Stimulated activated CD8-positive, alpha-beta memory T cell treated with anti-CD3 and anti-CD28 coated beads, Interleukin-15, amount 100 ng/mL, for 48 hours (primary cell): ENCODE results near the gene TAL2.
"Not testable (repeated sequence)": the region's sequence is repeated elsewhere in the genome, so short reads cannot be mapped to it uniquely, and the experiment has no call there.

Experiments
- DNase-seq, 2 donors: peaks; one replicate each; pipeline ENCODE4 v3.0.0-alpha.2; 2020; ENCODE audit warnings: low read depth in 2 of 2

The TAL2 gene

DNA sequence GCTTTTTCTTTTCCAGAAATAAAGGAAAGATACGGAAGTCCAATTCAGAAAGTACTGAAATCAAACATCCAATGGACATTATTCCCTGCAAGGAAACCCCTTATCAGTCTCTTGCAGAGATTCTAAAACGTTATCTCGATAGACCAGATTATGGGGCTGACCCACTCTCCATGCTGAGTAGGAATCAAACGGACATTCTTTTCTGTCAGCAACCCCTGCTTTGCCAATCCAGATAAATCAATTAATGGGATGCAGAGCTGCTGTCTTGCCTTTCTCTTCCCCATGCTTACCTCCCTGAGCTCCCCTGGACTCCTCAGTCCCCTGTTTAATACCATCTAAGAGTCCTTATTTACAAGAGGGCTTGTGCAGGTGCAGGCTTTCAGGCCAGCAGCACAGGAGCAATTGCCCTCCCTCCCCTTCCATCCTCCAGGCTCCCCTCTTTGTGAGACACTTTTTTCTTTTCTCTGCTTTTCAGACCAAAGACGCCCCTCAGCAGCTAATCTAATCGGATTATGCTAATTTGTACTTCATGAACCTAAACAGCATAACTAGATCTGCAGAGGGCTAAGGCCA, 14.2 kb downstream of the TAL2 start:
- DNase-seq, result no peak

DNA sequence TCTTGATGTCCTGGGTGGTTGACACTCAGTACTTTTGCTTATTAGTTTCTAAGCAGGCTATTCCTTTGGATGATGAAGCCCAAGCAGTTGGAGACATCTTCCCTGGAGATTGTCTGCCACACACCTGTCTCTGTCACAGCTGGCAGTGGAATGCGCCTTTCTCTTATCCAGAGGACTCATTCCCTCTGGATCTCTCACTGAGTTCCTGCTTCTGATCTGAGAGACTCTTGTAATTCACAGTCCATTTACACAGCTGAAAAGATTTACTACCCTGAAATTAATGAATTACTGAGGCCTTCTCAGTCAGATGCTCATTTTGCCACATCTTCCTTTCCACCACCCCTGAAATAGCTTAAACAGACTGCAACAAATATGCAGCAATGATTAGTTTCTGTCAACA, 15.9 kb downstream of the TAL2 start:
- no peak for DNase-seq

DNA sequence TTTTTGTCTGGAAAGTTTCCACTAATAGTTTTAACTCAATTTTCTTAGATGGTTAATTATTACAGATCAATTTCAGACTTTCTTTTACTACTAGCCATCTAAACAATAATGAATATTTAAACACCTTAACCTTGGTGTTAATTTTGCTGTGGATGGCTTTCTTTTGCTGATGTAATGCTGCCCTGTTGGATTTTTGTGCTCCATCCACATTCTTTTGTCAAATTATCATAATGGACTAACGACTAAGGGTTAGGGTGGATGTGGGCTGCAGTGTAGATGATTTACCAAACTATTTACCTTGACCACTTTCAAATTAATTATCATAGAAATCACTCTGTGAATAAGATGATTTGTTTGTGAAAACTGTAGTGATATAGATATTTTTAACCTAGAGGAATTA, 16.5 kb downstream of the TAL2 start:
- DNase-seq, result no peak

DNA sequence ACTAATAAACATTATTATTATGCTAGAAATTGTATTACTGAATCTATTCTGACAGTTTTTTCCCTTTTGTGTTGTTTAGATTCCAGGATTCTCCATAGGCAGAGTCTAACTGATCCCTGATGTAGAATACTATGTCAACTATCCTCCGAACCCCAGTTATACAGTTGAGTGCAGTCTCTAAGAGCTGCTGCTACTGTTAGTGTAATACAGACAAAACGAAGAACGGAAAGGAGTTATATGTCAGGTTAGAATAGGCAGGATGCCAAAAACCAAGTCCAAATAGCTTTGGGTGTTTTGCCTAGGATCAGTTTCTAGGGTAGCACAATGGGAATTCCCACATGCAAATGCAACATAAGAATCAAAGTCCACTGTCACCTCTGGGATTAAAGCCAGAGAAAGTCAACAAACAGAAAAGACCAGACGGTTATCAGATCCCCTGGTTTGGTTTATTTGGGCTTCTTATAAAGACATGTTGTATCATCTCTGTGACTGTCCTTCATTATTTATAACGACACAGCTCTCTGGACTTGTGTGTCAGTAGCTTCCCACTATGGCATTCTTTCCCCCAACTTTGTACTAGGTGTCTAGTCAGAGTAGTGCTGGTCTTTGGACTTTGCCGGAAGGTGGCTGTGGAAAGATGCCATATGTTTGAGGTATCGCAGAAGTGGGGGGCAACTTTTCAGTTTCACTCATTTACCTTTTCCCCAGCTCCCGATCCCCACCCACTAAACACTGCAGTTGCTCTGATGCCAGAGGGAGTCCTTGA, 17.2 kb downstream of the TAL2 start:
- DNase-seq, result no peak

DNA sequence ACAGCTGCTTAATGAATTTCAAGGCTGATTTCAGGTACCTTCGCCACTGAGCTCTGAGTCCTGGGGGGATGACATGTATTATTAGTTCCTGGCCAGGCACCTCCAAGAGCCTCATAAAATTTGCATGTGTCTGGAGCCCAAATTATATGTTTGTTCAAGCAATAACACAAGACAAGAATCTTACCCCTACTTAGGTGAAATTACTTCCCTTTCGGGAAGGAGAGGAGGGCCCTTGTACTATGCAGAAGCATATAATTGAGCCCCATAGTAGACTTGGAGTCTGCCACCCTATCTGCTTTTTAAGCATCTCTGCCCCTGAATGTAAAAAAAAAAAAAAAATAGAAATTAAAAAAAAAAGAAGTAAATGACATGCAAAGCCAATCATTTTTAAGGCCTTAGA, 19.1 kb downstream of the TAL2 start:
- no peak for DNase-seq

DNA sequence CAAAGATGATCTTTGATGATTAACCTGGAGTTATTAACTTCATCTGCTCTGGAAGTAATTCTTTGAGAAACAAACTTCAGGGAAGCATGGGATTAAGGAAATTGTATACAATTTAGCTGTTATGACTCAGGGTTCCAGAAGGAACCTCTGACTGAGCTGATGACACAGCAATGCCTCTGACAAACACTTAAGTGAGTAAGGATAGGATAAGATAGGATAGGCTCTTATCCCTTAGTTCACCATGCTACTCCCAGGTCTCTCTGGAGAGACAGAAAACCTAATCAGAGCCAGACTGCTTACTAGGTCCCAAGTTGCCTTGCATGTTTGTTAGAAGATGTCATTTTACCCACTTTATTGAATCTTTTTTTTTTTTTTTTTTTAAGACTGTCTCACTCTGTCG, 19.5 kb downstream of the TAL2 start:
- DNase-seq, result no peak

DNA sequence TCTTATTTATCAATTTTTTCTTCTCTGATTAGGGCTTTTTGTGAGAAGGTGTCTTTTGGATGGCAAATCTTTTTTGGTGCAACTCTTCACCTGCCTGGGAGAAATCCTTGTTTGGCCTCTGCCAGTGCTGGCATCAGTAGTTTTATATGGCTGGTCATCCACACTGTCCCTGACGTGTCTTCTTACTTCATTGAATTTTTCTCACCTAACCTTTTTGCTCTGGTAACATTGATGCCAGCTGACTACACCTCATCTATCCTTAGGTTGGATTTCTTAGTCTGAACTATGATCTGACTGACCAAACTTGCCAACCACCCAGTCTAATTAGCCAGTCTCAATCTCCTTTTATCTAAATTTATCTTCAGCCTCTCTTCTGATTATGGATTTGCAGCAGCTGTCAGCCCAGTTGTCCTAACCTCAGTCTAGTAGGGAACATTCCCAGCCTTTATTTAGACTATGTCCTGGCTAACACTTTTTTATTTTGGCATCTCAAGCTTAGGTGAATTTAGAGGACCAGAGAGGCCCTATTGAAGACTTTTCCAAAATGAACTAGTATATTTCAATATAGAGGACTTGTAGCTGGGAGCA, 21.5 kb downstream of the TAL2 start:
- DNase-seq, result no peak

DNA sequence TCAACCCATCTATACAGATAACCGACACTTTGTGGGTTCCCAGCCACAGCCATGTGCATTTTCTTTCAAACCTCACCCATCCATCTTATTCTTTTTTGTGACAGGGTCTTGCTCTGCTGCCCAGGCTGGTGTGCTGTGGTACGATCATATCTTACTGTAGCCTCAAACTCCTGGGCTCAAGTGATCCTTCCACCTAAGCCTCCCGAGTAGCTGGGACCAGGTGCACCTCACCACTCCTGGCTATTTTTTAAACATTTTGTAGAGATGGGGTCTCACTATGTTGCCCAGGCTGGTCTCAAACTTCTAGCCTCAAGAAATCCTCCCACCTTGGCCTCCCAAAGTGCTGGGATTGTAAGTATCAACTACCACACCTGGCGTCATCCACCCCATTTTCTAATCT, 24.7 kb downstream of the TAL2 start:
- no peak for DNase-seq

DNA sequence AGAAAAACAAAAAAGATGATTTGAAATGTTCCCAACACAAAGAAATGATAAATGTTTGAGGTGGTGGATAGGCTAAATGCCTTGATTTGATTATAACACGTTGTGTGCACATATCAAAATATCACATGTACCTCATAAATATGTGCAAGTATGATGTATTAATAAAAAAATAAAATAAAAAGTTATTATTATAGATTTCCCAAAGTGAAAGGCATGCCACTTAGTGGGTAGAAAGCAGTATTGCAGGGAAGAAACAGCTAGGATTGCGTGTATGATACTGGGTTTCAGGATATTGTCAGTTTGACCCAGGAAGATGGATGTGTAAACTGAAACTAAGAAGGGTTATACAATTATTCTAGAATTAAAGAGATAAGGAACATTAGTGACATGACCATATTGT, 28.5 kb downstream of the TAL2 start:
- no peak for DNase-seq

DNA sequence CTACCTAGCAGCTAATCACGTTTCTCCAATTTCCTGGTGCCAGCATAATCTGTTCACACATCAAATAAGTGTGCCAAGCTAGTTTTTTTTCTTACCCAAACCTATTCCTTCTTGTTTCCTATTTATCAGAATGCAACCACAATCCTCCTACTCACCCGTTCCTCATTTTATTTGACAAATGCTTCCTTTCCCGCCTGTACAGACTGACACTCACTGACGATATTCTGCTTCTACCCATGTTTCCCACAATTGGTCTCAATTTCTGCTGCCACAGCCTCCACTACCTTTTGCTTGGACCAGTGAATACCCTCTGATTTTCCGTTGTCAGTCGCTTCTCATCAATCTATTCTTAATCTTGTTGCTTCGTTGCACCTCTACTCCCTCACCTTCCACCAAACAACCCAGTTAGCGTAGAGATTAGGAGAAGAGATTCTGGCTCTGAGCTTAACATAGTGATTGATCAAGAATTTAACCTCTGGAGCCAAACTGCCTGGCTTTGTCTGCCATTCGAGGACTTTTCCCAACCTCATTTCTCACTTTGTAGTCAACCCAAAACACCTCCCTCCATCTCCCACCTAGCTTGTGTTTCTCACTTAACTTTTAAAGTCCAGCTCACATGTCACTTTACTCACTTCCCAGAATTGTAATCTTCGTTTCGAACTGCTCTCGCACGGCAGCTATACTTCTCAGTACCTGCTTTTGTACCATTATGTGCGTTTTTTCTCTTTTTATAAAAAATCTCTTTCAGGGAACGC, 31.4 kb downstream of the TAL2 start:
- no peak for DNase-seq

DNA sequence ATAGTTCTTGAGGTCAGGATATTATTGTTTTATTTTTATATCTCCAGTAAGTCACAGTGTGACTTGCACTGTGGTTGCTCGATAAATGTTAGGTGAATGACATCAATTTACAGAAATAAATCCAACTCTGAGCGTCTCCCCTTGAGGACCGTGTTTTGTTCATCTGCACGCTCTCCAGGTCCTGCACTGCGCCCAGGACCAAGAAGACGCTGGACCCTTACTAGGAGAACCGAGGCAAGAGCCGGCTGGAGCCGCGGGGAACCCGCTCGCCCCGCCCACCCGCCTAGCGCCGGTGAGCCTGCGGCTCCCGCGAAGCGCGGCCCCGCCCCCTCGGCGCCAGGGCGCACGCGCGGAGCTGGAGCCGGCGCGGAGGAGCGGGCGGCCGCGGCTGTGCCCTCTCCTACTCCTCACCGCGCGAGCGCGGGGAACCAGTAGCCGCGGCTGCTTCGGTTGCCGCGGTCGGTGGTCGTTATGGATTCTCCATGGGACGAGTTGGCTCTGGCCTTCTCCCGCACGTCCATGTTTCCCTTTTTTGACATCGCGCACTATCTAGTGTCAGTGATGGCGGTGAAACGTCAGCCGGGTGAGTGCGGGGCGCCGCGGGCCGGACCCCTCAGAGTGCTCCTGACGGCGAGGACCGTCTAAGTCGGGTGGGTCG, 32.1 kb downstream of the TAL2 start, which contains the start of gene TMEM38B:
Gene TMEM38B, plus strand, starts transcription at position 352 of the 658 bp plus-strand sequence. Its CDS starts 120 bp downstream, at position 472.
- DNase-seq, result peak; percentile 63 to 70

DNA sequence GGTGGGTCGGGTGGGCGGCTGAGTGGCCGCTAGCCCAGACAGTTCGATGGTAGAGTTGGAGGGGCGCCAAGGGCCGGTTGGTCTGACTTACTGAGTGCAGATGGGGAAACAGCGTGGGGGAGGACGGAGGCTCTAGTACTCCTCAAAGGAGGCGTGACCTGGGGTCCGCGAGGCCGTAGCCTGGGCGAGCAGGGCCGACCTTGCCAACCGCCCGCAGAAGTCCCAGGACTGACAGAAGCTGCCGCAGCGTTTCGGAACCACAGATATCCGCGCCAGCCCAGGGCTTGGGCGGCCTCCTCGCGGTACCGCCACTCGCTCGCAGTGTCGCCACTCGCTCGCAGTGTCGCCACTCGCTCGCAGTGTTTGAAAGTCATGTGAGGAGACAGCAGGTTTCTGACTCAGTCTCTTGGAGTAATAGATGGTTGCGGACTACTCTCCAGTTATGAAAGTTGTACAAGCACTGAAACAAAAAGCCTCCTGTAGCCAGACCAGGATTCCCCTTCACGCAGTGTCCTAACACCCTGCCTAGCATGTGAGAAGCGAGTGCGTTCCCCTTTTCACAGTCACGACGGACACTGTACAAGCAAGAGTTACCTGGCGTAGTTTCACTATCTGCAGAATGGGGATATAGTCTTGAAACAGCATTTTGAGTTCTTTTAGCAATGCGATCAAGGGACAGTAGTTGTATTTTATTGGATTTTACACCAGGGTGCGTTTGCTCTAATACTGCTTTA, 32.8 kb downstream of the TAL2 start:
- DNase-seq, result peak; percentile 32 to 40

DNA sequence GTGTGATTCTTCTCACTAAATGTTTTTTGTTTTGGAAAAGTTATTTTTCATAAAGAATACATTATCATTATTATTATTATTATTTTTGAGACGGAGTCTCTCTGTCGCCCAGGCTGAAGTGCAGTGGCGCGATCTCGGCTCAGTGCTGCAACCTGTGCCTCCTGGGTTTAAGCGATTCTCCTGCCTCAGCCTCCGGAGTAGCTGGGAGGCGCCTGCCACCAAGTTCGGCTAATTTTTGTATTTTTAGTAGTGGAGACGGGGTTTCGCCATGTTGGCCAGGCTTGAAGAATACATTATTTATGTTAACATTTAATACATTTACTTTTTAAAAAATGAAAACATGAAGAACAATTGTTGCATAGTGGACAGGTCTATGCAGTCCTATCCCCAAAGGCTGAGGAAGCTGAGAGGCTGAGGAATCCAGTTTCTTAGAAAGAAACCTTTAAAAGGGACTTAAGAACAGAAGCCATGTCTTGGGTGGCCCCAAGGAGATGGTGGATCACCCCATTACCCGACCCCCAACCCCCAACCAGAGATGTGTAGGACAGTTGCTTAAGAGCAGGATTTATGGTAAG, 34.0 kb downstream of the TAL2 start:
- DNase-seq, result no peak

DNA sequence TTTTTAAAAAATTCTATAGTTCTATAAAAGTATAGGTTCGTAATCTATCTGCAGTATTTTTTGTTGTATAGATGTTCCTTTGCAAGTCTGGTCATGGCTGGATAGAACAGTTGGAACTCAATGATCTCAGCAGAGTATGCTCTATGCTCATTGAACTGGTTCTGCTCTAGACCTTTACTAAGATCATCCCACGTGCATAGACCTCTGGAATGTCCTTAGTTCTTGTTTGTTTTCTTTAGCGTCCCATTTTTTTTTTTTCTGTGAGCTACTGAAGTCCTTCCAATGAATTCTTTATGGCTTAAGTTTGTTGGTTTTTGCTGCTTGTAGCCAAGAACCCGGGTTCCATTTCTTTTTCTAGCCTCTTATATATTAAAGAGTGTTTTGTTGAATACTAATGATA, 35.6 kb downstream of the TAL2 start:
- no peak for DNase-seq

DNA sequence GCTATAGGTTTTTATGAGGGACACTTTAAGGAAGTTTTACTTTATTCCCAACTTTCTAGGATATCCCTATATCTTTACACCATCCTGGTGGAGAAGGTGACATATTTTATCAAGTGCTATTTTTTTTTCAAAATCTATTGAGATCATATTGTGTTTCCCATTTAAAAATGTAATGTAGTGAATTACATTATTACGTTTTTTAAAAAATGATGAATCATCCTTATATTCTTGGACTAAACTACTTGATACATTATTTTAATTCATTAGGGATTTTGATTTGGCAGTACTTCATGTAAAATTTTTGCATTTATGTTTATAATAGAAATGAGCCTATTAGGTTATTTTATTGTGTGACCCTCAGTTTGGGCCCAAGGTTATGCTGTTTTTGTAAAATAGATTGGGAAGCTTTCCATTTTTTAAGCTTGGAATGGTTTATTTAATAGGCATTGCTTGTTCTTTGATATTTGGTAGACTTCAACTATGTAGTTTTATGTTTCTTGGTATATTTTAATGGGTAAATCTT, 36.2 kb downstream of the TAL2 start:
- no peak for DNase-seq

DNA sequence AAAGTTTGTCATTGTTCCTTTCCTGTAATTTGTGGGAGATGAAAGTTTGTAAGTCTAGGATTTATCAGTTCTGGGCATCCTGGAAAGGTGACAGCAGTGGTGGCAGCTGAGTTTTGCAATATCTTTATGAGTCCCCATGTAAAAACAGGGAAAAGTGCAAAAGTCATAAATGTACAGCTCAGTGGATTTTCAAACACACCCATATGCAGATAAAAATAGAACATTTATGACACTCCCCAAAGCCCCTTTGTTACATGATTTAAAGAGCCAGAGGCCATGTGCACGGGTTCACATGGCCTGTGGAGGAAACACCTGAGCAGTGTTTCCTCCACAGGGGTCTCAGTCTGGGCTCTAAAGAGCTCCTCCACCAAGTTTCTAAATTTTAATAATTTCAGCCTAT, 38.4 kb downstream of the TAL2 start:
- no peak for DNase-seq

DNA sequence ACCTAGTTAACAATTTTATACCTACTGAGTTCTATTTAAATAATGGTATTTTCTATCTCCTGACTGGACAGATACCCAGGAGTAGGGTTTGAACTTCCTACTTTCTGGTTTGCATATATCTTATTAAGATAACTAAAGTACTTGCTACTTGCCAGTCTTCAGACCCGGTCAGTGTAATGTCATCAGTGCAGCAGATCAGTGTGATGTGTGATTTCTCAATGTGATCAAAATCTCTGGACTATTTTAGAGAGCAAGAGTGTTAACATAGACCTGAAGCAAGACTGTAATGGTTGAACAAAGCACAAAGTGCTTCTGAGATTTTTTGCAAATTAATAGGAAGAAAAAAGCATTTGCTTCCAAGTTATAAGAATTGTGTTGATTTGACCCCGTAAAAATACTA, 38.9 kb downstream of the TAL2 start:
- DNase-seq, result no peak

DNA sequence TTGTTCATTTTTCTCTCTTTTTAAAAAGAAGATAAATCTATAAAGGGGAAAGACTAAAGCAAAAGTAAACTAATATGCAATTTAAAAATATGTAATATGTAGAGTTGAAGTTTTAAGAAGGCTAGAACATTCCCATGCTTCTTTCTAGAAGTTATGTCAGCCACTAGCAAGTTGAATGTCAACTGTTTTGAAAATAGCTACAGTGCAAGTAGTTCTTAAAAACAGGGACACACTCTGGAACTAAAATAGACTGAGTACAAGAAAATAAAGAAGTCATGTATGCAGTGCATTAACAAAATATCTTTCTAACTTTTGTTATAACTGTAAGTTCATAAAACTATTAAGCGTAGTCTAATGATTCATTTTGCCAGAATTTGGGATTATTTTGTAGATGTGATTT, 40.0 kb downstream of the TAL2 start:
- DNase-seq, result no peak

DNA sequence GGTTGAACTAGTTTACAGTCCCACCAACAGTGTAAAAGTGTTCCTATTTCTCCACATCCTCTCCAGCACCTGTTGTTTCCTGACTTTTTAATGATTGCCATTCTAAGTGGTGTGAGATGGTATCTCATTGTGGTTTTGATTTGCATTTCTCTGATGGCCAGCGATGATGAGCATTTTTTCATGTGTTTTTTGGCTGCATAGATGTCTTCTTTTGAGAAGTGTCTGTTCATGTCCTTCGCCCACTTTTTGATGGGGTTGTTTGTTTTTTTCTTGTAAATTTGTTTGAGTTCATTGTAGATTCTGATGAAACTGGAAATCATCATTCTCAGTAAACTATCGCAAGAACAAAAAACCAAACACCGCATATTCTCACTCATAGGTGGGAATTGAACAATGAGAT, 41.4 kb downstream of the TAL2 start:
- not testable (repeated sequence) for DNase-seq

DNA sequence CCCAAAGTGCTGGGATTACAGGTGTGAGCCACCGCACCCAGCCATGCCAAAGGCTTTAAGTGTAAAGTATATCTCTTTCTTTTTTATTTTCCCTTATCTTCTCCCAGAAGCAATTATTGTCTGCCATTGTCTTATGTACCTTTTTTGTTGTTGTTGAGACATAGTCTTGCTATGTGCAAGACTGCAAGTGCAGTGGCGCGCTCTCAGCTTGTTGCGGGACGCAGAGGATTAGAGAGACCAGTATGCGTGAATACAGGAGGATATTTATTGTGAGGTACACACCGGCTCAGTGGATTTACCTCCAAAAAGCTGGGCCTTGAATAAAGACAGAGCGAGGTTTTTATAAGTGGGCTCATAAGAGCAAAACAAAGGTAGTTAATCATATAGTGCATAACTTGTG, 43.9 kb downstream of the TAL2 start:
- no peak for DNase-seq

DNA sequence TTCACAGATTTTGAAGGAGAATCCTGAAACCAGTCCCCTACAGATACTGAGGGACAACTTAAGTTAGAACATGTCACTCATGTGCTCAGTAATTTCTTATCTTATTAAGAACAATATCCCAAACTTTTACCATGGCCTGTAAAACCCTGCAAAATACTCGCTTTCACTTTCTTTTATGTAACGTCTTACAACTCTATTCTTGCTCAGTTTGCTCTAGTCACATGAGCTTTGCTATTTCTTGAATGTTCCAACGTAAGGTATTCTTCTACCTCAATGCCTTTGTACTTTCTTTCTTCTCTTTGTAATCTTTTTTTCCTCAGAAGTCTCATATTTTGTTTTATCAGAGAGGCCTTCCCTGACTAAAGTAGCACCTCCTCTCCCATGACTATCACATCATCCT, 46.1 kb downstream of the TAL2 start:
- no peak for DNase-seq
